HG03175 (cell line): ENCODE results near the gene FAM20C.

Source experiments
- ATAC-seq: cut with Tn5 transposase; IDR thresholded peaks from one replicate; pipeline ENCODE4 v1.9.1; 2021; ENCODE audit warnings: mild to moderate bottlenecking, moderate library complexity; ENCODE audit not compliant: unreplicated experiment

FAM20C gene

DNA sequence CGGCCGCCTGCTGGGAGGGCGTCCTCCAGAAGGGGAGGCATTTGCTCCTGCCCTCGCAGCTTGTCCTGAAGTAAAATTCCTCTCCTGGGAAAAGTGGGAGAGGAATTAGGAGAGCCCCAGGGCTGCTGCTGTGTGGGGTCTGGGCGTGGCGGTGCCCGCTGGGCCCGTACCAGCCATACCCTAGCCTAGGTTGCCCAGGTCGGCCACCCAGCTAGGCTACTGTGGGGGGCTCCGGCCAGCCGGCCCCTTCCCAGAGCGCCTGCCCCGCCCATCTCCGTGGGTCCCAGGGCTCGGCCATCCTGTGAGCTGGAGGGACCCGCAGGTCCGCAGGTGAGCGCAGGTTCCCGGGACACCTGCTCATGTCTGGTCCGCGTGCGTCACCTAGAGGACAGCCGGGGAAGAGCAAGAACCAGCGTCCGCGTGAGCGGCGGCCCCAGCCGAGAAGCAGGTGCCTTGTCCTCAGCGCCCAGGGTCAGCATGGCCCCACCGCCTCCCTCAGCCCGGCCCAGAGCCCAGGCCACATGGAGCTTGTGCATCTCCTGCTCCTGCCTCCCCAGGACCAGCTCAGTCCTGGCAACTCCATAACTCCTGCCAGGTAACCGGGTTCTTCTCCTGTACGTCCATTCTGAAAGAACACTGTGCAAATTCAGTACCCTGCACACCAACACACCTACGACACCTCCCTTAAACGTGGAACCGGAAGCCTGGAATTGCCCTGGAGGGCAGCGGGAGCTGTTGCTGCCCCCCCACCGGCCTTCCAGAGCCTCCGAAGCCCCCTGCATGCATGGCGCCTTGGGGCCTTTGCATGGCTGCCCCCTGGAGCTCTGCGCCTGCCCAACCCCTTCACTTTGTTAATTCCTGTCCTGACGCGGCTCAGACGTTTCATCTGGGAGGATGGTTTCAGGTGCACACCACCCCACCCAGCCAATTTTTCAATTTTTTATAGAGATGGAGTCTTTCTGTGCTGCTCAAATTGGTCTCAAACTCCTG lies 74.8 kb downstream of the FAM20C start:
- ATAC-seq, result no peak

- ATAC-seq, result no peak
Measured at GRCh38 chr7:268991-269390, 76.6 kb downstream of the FAM20C start.

GRCh38 chr7:269721-270120 lies 77.3 kb downstream of the FAM20C start:
- ATAC-seq, result no peak

GRCh38 chr7:270351-270983 lies 78.1 kb downstream of the FAM20C start:
- no peak for ATAC-seq

DNA sequence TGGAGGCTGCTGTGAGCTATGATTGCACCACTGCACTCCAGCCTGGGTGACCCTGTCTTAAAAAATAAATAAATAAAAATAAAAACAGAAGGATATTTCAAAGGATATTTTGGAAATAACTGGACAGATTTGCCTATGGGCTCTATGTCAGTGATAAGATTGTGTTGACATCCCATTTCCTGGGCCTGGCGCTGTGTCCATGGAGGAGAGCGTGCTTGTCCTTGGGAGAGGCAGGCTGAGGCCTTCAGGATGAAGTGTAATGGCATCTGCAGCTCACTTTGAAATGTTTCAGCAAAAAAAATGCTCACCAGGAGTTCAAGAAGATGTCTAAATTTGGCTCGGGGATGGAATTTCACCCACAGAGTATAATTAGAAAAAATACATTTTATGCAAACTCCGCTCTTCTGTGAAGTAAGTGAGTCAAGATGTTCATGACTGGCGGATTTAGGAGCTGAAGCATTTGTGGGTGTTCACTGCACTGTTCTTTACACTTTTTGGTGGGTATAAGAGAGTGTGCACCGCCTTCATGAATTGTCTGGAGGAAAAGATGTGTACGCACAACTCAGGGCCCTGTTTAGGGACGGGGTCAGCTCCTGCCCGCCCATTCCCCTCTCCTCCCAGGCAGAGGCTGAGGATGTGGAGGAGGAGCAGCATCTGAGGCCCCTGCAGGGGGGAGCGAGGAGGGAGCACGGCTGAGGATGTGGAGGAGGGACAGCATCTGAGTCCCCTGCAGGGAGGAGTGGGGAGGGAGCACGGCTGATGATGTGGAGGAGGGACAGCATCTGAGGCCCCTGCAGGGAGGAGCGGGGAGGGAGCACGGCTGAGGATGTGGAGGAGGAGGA lies 79.1 kb downstream of the FAM20C start:
- no peak for ATAC-seq

- no peak for ATAC-seq
Measured at GRCh38 chr7:272108-272615, 79.8 kb downstream of the FAM20C start.

DNA sequence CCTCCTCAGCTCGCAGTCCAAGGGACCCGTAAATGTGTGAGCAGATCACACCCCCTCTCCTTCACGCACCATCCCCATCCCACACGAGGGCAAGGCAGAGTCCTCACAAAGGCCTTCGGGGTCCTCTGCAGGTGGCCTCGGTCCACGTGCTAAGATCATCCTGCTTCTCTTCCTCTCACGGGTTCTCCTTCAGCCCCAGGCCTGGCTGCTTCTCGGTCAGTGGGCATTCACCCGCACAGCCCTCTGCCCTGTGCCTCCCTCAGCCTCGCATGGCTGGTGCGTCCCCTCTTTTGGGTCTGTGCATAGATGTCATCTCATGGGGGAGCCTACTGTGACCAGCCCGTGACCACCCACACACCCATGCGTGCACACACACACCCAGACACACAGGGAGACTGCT lies 80.3 kb downstream of the FAM20C start:
- no peak for ATAC-seq

DNA sequence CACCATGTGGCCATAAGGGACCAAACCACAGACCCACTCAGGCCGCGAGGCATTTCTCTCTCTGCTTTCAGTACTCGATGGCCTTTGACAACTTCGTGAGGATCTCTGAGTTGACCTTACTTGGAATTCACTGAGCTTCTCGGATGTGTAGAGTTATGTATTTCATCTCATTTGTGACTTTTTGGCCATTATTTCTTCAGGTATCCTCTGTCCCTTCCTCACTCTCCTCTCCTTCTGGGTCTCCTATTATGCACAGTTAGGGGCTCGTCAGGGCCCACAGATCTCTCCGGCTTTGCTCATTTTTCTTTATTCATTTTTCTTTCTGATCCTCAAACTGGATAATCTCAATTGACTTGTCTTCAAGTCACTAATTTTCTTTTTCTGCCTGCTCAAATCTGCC lies 81.0 kb downstream of the FAM20C start:
- no peak for ATAC-seq

- ATAC-seq, result no peak
Measured at GRCh38 chr7:274266-274665, 81.9 kb downstream of the FAM20C start.

GRCh38 chr7:276230-276835 lies 84.0 kb downstream of the FAM20C start:
- ATAC-seq, result no peak

DNA sequence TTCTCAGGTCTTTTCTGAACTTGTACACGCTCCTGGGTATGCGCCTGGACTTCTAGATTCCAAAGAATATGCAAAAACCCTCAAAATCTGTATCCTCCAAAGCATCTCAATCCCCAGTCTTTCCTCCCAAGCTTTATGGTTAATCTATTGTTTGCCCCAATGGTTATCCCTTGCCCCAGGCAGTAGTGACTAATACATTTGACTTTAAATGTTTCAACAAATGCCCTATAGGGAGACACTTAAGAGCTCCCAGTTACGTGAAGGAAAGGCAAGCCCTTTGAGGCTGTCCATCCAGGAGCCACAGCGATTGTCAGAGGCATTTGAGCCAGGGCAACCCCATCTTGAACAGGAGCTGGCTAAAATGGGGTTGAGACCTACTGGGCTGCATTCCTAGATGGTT lies 84.9 kb downstream of the FAM20C start:
- no peak for ATAC-seq

DNA sequence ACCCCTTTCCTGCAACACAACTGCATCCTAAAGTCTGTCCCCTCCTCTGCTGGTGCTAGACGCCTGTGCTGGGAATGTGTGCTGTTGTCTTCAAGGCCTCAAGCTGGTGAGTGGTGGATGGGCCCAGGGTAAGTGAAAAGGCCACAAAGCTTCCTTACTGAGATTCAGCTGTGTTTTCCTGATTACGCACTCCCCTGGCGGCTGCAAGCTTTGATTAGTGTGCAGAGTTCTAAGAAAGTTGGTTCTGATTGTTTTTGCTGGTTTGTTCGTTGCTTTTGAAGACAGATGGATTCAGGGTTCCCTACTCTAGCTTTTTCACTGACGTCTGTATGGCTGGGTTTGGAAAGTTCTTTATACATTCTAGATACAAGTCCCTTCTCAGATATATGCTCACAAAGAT lies 85.7 kb downstream of the FAM20C start:
- ATAC-seq, result no peak

DNA sequence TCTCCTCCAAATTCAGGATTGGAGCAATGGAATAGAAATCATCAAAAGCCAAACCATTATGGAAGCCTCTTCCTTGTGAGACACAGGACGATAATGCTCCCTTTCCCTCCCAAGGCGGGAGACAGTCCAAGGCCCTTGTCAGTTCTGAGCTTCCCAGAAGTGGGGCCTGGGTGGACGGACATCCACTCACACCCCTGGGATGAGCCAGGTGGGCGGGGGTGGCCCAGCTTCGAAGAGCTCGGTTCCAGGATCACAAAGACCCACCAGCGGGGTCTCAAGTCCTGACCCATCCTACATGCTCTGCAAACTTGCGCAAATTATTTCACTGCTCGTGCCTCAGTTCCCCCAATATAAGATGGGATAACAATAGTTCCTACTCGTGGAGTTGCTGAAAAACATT lies 87.5 kb downstream of the FAM20C start:
- ATAC-seq, result no peak

DNA sequence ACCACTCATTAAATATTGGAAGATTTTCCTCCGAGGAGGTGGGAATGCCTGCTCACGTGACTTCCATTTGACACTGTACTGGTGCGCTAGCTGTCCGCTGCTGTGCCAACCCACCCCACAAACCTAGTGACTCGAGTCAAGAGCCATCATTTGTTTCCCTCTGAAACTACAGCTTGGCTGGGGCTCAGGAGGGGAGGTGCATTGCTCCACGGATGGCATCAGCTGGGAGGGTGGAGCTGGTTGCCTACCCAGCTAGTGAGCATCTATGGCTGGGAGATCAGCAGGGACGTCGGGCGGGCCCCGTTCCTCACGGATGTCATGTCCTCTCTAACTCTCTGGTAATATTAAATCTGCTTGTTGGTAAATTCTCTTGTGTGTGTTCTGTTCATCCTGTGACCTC lies 88.1 kb downstream of the FAM20C start:
- ATAC-seq, result no peak

DNA sequence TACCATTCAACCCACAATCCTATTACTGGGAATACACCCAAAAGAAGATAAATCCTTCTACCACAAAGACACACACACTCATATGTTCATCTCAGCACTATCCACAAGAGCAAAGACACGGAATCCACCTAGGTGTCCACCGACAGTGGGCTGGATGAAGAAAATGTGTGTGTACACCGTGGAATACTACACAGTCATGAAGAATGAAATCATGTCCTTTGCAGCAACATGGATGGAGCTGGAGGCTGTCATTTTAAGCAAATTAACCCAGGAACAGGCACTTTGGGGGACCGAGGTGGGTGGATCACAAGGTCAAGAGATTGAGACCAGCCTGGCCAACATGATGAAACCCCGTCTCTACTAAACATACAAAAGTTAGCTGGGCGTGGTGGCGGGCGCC lies 89.3 kb downstream of the FAM20C start:
- ATAC-seq, result no peak

GRCh38 chr7:282621-283020 lies 90.2 kb downstream of the FAM20C start:
- no peak for ATAC-seq

- ATAC-seq, result no peak
Measured at GRCh38 chr7:284762-285722, 92.7 kb downstream of the FAM20C start.

GRCh38 chr7:285731-286130 lies 93.4 kb downstream of the FAM20C start:
- ATAC-seq, result no peak

- no peak for ATAC-seq
Measured at GRCh38 chr7:286266-286665, 93.9 kb downstream of the FAM20C start.

GRCh38 chr7:288671-289101 lies 96.3 kb downstream of the FAM20C start:
- no peak for ATAC-seq
